Osteocyte (in vitro differentiated cells): ENCODE results near the gene TFR2. TPM values are rescaled to one million over a fixed set of nuclear protein-coding genes. Genes with fewer than 3 reads are reported as not detected.
A peak's percentile ranks its signal among the peaks of the same experiment; 100 is the strongest.

Source experiments
- DNase-seq: peaks from one replicate; pipeline ENCODE4 v3.0.0; 2021; ENCODE audit warnings: mixed read lengths; ENCODE audit not compliant: unreplicated experiment; ENCODE audit errors: extremely low spot score
- H3K27ac Mint-ChIP-seq: one replicate; pipeline ENCODE4 v1.8.0; 2021; ENCODE audit warnings: mild to moderate bottlenecking, mixed read lengths; ENCODE audit not compliant: unreplicated experiment
- H3K27me3 Mint-ChIP-seq: one replicate; pipeline ENCODE4 v1.8.0; 2021; ENCODE audit warnings: mixed read lengths; ENCODE audit not compliant: unreplicated experiment
- H3K36me3 Mint-ChIP-seq: one replicate; pipeline ENCODE4 v1.8.0; 2021; ENCODE audit warnings: mixed read lengths; ENCODE audit not compliant: unreplicated experiment
- H3K4me1 Mint-ChIP-seq: one replicate; pipeline ENCODE4 v1.8.0; 2021; ENCODE audit warnings: mixed read lengths; ENCODE audit not compliant: unreplicated experiment
- H3K4me3 Mint-ChIP-seq: one replicate; pipeline ENCODE4 v1.8.0; 2021; ENCODE audit warnings: mild to moderate bottlenecking, moderate library complexity, mixed read lengths; ENCODE audit not compliant: unreplicated experiment
- H3K9me3 Mint-ChIP-seq: one replicate; pipeline ENCODE4 v1.8.0; 2021; ENCODE audit warnings: mixed read lengths; ENCODE audit not compliant: unreplicated experiment
- total RNA-seq: library from RNA; stranded (reverse); gene quantifications from 2 replicates; pipeline ENCODE4 v1.2.1, GENCODE V29; 2021
- TF ChIP-seq, protein P1 (sequence below): fragments of 200-600 bp; sonication (generic); IDR thresholded peaks from 2 replicates; pipeline ENCODE4 v1.5.0; 2021; ENCODE audit warnings: antibody characterized with exemption, mild to moderate bottlenecking, moderate library complexity

The TFR2 gene
- total RNA-seq, 1 donor from 2014 or later = 0.19 TPM

DNA sequence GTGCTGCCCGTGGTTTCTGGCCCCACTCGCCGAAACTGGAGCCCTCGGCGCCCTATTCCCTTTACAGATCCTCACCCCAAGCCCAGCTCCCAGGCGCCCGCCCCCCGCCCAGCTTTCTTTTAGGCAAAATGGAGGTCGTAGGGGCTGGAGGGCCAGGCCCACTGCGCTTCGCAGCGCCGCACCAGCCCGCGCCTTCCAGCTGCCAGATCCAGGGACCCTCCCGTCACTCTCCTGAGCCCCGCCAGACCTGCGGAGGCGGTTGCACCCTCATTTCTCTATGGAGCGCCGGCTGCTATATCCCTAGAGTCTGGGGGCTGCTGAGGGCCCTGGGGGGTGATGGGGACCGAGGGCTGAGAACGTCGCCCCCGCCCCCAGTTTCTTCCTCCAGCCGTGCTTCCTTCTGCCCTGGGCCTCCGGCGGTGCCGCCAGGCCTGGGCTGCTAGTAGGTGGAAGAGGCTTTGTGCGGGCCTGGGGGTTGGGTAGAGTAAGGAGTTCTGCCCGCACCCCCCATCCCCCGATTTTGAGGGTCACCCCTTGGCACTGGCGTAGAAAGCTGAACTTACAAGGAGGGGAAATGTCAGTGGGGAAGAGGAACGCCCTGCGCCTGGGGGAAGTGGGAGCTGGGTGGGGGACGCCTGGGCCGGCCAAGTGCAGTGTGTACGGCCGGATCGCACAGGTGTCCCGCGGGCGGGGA, 33.2 kb upstream of the TFR2 start:
- DNase-seq = no peak
- H3K9me3 Mint-ChIP-seq = no peaks in the 10 kb centered on the region
- TF ChIP-seq, protein P1, sequence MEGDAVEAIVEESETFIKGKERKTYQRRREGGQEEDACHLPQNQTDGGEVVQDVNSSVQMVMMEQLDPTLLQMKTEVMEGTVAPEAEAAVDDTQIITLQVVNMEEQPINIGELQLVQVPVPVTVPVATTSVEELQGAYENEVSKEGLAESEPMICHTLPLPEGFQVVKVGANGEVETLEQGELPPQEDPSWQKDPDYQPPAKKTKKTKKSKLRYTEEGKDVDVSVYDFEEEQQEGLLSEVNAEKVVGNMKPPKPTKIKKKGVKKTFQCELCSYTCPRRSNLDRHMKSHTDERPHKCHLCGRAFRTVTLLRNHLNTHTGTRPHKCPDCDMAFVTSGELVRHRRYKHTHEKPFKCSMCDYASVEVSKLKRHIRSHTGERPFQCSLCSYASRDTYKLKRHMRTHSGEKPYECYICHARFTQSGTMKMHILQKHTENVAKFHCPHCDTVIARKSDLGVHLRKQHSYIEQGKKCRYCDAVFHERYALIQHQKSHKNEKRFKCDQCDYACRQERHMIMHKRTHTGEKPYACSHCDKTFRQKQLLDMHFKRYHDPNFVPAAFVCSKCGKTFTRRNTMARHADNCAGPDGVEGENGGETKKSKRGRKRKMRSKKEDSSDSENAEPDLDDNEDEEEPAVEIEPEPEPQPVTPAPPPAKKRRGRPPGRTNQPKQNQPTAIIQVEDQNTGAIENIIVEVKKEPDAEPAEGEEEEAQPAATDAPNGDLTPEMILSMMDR = no peak
- peak overlapping the region; percentile 90 for H3K27ac Mint-ChIP-seq
- peak overlapping the region; percentile 94 for H3K4me3 Mint-ChIP-seq
- peaks cover 15% of the 10 kb centered on the region for H3K4me1 Mint-ChIP-seq
- peaks cover 10% of the 10 kb centered on the region for H3K36me3 Mint-ChIP-seq
- H3K27me3 Mint-ChIP-seq = peaks cover 8% of the 10 kb centered on the region

DNA sequence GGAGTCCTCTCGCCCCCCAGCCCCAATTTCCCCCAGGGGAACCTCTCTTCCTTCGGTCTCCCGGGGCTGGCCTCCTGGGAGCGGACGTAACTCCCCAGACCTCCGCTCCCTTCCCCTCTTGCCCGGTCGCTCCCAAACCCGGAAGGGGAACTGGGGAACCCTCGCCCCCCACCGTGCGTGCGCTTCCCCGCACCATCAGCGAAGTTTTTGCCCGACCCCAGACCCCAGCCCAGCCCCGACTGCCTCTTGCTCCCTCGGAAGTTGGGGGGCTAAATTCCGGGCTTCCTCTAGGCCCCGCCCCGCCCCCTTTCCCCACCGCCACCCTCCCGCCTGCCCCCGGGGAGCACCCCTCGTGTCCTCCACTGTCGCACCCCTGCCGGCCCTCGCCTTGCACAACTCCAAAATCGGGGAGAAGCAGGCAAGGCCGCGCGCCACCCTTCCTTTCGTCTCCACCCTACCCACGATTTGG, 32.6 kb upstream of the TFR2 start:
- TF ChIP-seq, protein P1 = no peak
- H3K9me3 Mint-ChIP-seq = no peaks in the 10 kb centered on the region
- H3K27ac Mint-ChIP-seq = peak overlapping the region; percentile 90
- peaks cover 12% of the 10 kb centered on the region for H3K4me1 Mint-ChIP-seq
- H3K27me3 Mint-ChIP-seq = peaks cover 11% of the 10 kb centered on the region
- DNase-seq = no peak
- peaks cover 6% of the 10 kb centered on the region for H3K36me3 Mint-ChIP-seq
- H3K4me3 Mint-ChIP-seq = peak overlapping the region; percentile 94

DNA sequence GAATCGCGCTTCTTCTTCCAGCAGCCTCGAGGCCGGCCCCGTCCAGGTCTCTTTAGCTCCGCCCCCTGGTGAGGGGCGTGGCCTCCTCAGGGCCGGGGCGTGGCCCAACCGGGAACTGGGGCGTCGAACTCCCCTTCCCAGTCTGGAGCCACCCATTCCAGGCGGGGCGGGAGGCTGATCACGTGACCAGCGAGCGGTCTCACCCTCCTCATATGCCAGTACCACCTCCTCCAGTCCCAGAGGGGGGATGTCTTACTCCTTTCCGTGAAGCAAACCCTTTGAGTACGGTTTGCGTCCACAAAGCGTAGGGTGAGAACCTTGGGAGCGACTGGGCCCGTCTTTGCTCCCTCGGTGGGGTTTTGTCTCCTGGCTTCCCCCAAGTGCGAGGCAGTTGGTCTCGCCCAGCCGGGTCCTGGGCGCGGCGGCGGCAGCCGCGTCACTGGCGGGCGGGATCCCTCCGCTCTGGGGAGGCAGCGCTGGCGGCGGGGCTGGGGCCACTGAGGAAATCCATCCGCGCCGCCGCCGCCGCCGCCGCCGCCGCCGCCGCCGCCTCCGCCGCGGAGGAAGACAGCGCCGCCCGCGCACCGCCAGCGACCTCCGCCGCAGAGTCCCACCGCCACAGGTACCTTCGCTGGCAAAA, 32.1 kb upstream of the TFR2 start, which contains the start of gene GNB2:
GNB2 (plus strand) TSS at position 439 of the 640 bp plus-strand sequence. CDS start 2,526 bp downstream, outside the sequence.
- peak within 1 kb of the TSS; percentile 94 for H3K4me3 Mint-ChIP-seq
- peaks cover 11% of the 10 kb centered on the region for H3K27me3 Mint-ChIP-seq
- peak within 1 kb of the TSS; percentile 97 for H3K27ac Mint-ChIP-seq
- peaks cover 4% of the 10 kb centered on the region for H3K36me3 Mint-ChIP-seq
- H3K4me1 Mint-ChIP-seq = peaks cover 12% of the 10 kb centered on the region
- H3K9me3 Mint-ChIP-seq = no peaks in the 10 kb centered on the region
- TF ChIP-seq, protein P1 = no peak
- DNase-seq = peak; percentile 100

DNA sequence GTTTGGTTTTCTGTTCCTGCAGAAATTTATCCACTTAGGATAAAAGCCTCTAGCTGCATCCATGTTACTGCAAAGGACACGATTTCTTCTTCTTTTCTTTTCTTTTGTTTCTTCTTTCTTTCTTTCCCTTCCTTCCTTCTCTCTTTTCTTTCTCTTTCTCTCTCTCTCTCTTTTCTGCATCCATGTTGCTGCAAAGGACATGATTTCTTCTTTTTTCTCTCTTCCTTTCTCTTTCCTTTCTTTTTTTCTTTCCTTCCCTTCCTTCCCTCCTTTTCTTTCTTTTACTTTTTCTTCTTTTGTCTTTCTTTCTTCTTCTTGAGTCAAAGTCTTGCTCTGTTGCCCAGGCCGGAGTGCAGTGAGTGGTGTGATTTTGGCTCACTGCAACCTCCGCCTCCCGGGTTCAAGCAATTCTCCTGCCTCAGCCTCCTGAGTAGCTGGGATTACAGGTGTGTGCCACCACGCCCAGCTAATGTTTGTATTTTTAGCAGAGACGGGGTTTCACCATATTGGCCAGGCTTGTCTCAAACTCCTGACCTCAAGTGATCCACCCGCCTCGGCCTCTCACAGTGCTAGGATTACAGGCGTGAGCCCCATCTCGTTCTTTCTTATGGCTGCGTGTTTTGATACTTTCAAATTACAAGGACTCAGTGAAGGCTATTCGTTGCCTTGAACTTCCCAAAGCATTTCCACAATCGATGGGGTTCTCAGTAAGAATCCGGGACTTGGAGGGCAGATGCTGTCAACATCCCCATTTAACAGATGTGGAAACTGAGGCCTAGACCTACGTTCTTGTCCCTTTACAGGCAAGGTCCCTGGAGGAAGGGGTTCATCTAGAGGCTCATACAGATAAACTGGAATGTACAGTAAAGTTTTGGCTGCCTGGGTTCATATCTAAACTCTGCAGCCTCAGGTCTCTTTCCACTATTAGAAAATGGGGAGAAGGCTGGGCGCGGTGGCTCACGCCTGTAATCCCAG, 30.3 kb upstream of the TFR2 start:
- Mint-ChIP-seq H3K4me1 (peaks cover 8% of the 10 kb centered on the region), H3K27me3 (peaks cover 19% of the 10 kb centered on the region), H3K4me3 (no peak overlapping the region), H3K9me3 (no peaks in the 10 kb centered on the region), H3K27ac (no peak overlapping the region), H3K36me3 (no peaks in the 10 kb centered on the region)
- no peak for DNase-seq
- TF ChIP-seq, protein P1 = no peak
